ENCODE measurements around the gene OAT.

GRCh38 chr10:124378271-124378670 lies 40.5 kb downstream of the OAT start:
- TF ChIP-seq, protein P1, sequence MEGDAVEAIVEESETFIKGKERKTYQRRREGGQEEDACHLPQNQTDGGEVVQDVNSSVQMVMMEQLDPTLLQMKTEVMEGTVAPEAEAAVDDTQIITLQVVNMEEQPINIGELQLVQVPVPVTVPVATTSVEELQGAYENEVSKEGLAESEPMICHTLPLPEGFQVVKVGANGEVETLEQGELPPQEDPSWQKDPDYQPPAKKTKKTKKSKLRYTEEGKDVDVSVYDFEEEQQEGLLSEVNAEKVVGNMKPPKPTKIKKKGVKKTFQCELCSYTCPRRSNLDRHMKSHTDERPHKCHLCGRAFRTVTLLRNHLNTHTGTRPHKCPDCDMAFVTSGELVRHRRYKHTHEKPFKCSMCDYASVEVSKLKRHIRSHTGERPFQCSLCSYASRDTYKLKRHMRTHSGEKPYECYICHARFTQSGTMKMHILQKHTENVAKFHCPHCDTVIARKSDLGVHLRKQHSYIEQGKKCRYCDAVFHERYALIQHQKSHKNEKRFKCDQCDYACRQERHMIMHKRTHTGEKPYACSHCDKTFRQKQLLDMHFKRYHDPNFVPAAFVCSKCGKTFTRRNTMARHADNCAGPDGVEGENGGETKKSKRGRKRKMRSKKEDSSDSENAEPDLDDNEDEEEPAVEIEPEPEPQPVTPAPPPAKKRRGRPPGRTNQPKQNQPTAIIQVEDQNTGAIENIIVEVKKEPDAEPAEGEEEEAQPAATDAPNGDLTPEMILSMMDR (IDR thresholded peaks at IDR 0.05), result no peak
- TF ChIP-seq POLR2A (IDR thresholded peaks at IDR 0.05), result no peak

Measured in testis (tissue), 2 donors.